A549 (cell line): ENCODE results near the gene GPX6.

Source experiments
- BHLHE40 ChIP-seq: IDR thresholded peaks from 2 replicates; pipeline ENCODE4 v1.6.1; 2012; ENCODE audit warnings: low read depth, low read length, inconsistent platforms
- CEBPB ChIP-seq, 2 experiments: fragments of >200 bp in 1 of 2; sonication (Bioruptor Twin) in 1 of 2; formaldehyde crosslinking in 1 of 2; IDR thresholded peaks; 2 replicates each; pipeline ENCODE4 v1.6.1; 2012 to 2016
- CTCF ChIP-seq: fragments of >200 bp; sonication (Bioruptor Twin); formaldehyde crosslinking; IDR thresholded peaks from 3 replicates; pipeline ENCODE4 v1.5.1; 2016
- HDAC2 ChIP-seq: fragments of 200-600 bp; sonication (generic); IDR thresholded peaks from 2 replicates; pipeline ENCODE4 v1.6.1; 2016
- HOXA7 ChIP-seq: fragments of 250-450 bp; sonication (Bioruptor Pico); IDR thresholded peaks from 2 replicates; pipeline ENCODE4 v1.5.0; 2020; ENCODE audit warnings: mild to moderate bottlenecking, moderate library complexity
- JUN ChIP-seq, 2 experiments: fragments of >200 bp; sonication (Bioruptor Twin); formaldehyde crosslinking; IDR thresholded peaks; 2 replicates in 1 of 2; 3 replicates in 1 of 2; pipeline ENCODE4 v1.6.1; 2016 to 2017
- MAX ChIP-seq: IDR thresholded peaks from 2 replicates; pipeline ENCODE4 v1.6.1; 2012
- POLR2AphosphoS2 ChIP-seq: conservative IDR thresholded peaks from 2 replicates; pipeline ENCODE4 v1.6.1; 2012; ENCODE audit warnings: low read length, improper control_type of control experiment, inconsistent platforms
- RAD21 ChIP-seq, 2 experiments: fragments of >200 bp in 1 of 2; sonication (Bioruptor Twin) in 1 of 2; formaldehyde crosslinking in 1 of 2; IDR thresholded peaks in 1 of 2; conservative IDR thresholded peaks in 1 of 2; 2 replicates in 1 of 2; 3 replicates in 1 of 2; pipeline ENCODE4 v1.6.1; 2012 to 2018; ENCODE audit warnings: inconsistent platforms in 1 of 2
- REST ChIP-seq: fragments of 200-600 bp; sonication (generic); IDR thresholded peaks from 2 replicates; pipeline ENCODE4 v1.6.1; 2016; ENCODE audit warnings: antibody characterized with exemption, mild to moderate bottlenecking, moderate library complexity
- SMC3 ChIP-seq: fragments of >200 bp; sonication (Bioruptor Twin); formaldehyde crosslinking; IDR thresholded peaks from 3 replicates; pipeline ENCODE4 v1.6.1; 2018; ENCODE audit warnings: inconsistent platforms
- TFCP2L1 ChIP-seq: fragments of 250-450 bp; sonication (Bioruptor Pico); IDR thresholded peaks from 2 replicates; pipeline ENCODE4 v1.5.0; 2021; ENCODE audit warnings: mild to moderate bottlenecking

GRCh38 chr6:28555136-28555535 lies 39.5 kb upstream of the GPX6 start:
- TF ChIP-seq TFCP2L1 (CRISPR knock-in tag): no peak
- no peak for TF ChIP-seq CTCF
- no peak for TF ChIP-seq JUN (IDR thresholded peaks at IDR 0.05)
- TF ChIP-seq POLR2AphosphoS2: no peak
- no peak for TF ChIP-seq HOXA7 (CRISPR knock-in tag)
- no peak for TF ChIP-seq MAX
- TF ChIP-seq SMC3: no peak
- no peak for TF ChIP-seq HDAC2
- no peak for TF ChIP-seq RAD21 (conservative IDR thresholded peaks at IDR 0.05 in 1 of 2, IDR thresholded peaks at IDR 0.05 in 1 of 2)
- TF ChIP-seq BHLHE40: no peak
- no peak for TF ChIP-seq CEBPB (IDR thresholded peaks at IDR 0.05)
- no peak for TF ChIP-seq REST
